H1 (cell line): ENCODE data around the gene GRK7.

ENCODE experiments used
- CBX5 ChIP-seq: fragments of 300-800, 300-1000 bp; sonication (generic); IDR thresholded peaks from 2 replicates; pipeline ENCODE4 v1.7.1; 2016; ENCODE audit warnings: antibody characterized with exemption, low read length, low read depth
- CHD2 ChIP-seq: IDR thresholded peaks from 2 replicates; pipeline ENCODE4 v1.6.1; 2012; ENCODE audit warnings: low read length, improper control_type of control experiment
- EZH2 ChIP-seq: fragments of 200-600 bp; sonication (generic); IDR thresholded peaks from 2 replicates; pipeline ENCODE4 v1.7.1; 2012; ENCODE audit warnings: low read depth, mild to moderate bottlenecking, moderate library complexity, low read length, inconsistent platforms; ENCODE audit not compliant: severe bottlenecking
- MAFK ChIP-seq: IDR thresholded peaks from 2 replicates; pipeline ENCODE4 v1.6.1; 2012; ENCODE audit warnings: low read depth, mild to moderate bottlenecking, improper control_type of control experiment, low read length
- MAX ChIP-seq: IDR thresholded peaks from 2 replicates; pipeline ENCODE4 v1.6.1; 2012; ENCODE audit warnings: inconsistent platforms
- POLR2A ChIP-seq, 2 experiments: IDR thresholded peaks; 1 replicate in 1 of 2; 2 replicates in 1 of 2; pipeline ENCODE4 v1.6.1; 2011; ENCODE audit warnings: low read depth in 2 of 2, low read length in 2 of 2, mild to moderate bottlenecking in 2 of 2; ENCODE audit errors: control extremely low read depth in 1 of 2
- POLR2AphosphoS5 ChIP-seq: IDR thresholded peaks from 2 replicates; pipeline ENCODE4 v1.6.1; 2011; ENCODE audit warnings: low read depth, low read length
- USF2 ChIP-seq: IDR thresholded peaks from 2 replicates; pipeline ENCODE4 v1.6.1; 2011; ENCODE audit warnings: low read length, improper control_type of control experiment
- TF ChIP-seq, protein P1 (sequence below), 3 experiments: IDR thresholded peaks; 1 replicate in 2 of 3; 2 replicates in 1 of 3; pipeline versions ENCODE4 v1.5.1 to v1.6.1; 2011; ENCODE audit warnings: low read length in 3 of 3, mild to moderate bottlenecking in 3 of 3, inconsistent platforms in 2 of 3, low read depth in 1 of 3, moderate library complexity in 1 of 3; ENCODE audit not compliant: insufficient read depth in 1 of 3; ENCODE audit errors: control extremely low read depth in 1 of 3

- no peak for TF ChIP-seq POLR2A (IDR thresholded peaks at IDR 0.05; ENCODE audit: control extremely low read depth in 1 of 2, low read depth in 2 of 2, low read length in 2 of 2)
- no peak for TF ChIP-seq CBX5
- TF ChIP-seq POLR2AphosphoS5 = no peak
- TF ChIP-seq, protein P1, sequence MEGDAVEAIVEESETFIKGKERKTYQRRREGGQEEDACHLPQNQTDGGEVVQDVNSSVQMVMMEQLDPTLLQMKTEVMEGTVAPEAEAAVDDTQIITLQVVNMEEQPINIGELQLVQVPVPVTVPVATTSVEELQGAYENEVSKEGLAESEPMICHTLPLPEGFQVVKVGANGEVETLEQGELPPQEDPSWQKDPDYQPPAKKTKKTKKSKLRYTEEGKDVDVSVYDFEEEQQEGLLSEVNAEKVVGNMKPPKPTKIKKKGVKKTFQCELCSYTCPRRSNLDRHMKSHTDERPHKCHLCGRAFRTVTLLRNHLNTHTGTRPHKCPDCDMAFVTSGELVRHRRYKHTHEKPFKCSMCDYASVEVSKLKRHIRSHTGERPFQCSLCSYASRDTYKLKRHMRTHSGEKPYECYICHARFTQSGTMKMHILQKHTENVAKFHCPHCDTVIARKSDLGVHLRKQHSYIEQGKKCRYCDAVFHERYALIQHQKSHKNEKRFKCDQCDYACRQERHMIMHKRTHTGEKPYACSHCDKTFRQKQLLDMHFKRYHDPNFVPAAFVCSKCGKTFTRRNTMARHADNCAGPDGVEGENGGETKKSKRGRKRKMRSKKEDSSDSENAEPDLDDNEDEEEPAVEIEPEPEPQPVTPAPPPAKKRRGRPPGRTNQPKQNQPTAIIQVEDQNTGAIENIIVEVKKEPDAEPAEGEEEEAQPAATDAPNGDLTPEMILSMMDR (IDR thresholded peaks at IDR 0.05; ENCODE audit: control extremely low read depth in 1 of 3, insufficient read depth in 1 of 3, low read depth in 1 of 3, low read length in 3 of 3) = no peak
- TF ChIP-seq MAX = no peak
- no peak for TF ChIP-seq USF2
- no peak for TF ChIP-seq MAFK
- TF ChIP-seq CHD2 = no peak
- TF ChIP-seq EZH2 = no peak
These were observed 21.3 kb downstream of the GRK7 start for GRCh38 chr3:141784531-141784930.
